GM18870 (cell line): ENCODE measurements around the gene DOCK6.

ENCODE experiments used
- ATAC-seq: cut with Tn5 transposase; IDR thresholded peaks from one replicate; pipeline ENCODE4 v1.9.1; 2021; ENCODE audit warnings: moderate library complexity; ENCODE audit not compliant: unreplicated experiment

DOCK6 gene

DNA sequence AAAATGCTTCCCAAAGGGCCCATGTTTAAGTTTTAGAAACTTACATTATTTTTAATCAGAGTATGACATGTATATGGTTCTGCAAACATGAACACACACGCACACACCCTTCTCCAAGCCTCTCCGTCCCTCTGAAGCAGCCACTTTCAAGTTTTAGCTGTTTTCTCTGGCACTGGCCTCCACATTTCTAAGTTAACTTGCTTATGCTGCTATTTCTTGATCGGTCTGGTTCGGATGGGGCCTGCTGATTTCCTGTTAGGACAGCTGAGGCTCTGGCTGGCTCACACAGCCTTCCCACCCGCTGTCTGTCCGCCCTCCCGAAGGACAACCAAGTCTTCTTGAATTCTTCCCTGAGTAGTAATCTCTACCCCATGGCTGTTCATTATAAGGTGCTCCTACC, 111.1 kb downstream of the DOCK6 start:
- ATAC-seq, result no peak
